Fibroblast of skin of abdomen (primary cell): Measurements from ENCODE around the gene DDX10.

ENCODE experiments used
- DNase-seq: peaks from one replicate; pipeline ENCODE4 v3.0.0-alpha.2; 2013

DDX10 gene

DNA sequence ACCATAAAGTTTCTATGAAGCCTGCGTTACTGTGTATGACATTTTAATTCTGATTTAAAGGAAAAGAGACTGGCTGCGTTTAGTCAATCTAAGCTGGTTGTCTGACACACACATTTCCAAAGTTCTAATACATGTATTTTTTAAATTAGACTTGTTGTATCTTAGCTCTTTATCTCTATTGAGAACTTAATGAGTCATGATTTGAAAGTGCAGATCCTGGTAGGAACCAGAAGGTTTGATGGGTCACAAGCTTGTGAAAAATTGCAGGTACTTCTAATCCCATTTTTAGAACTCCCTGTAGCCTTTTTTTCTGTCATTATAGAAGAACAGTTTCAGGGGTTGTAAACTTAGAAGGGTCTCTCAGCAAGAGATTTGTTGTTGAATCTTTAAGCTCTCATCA, 210.3 kb downstream of the DDX10 start:
- DNase-seq = no peak

GRCh38 chr11:108877178-108877577, 212.3 kb downstream of the DDX10 start:
- DNase-seq = no peak

DNA sequence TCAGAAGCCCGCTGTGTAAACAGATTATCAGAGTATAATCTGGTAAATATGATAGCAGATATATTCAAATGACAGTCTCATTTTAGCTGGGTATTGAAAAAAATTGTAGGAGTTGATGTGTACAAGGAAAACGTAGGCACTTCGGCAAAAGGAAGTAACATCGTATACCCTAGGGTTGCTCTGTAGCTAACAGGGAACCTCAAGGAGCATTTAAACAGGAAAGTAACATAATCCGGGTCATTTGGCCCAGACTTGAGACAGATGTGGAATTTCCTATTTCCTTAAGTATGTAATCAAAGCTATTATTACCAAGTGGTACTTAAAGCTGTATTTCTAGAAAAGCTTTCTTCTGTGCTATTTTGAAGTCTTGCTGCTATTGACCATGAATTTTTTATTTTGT, 215.6 kb downstream of the DDX10 start:
- DNase-seq = no peak

GRCh38 chr11:108881131-108881530, 216.3 kb downstream of the DDX10 start:
- DNase-seq = peak; percentile 48

DNA sequence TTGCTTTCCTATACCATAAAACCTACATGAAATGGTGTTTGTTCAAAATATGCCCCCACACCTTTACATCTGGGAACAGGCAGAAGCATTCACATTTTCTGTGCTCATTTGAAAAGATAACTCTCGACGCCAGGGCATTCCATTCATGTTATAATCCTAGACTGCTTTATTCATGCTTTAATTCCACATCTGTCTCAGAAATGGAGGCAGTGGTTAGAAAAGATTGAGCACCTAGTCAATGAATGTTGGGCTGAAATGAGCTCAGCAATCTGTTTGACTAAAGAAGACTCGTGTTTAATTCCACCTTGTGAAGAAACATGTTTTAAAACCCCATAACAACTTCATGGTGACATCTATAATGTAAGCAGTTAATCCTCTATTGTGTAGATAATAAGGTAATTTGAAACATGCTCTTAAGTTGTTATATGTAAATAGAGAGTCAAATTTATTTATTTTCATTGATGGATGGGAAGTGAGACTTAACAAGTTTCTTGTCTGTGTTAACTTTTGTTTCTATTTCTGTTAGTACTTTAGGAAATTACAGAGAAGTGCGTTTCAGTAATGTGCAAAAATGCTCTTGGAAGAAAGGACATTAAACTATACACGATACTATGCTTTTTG, 217.5 kb downstream of the DDX10 start:
- DNase-seq = no peak

DNA sequence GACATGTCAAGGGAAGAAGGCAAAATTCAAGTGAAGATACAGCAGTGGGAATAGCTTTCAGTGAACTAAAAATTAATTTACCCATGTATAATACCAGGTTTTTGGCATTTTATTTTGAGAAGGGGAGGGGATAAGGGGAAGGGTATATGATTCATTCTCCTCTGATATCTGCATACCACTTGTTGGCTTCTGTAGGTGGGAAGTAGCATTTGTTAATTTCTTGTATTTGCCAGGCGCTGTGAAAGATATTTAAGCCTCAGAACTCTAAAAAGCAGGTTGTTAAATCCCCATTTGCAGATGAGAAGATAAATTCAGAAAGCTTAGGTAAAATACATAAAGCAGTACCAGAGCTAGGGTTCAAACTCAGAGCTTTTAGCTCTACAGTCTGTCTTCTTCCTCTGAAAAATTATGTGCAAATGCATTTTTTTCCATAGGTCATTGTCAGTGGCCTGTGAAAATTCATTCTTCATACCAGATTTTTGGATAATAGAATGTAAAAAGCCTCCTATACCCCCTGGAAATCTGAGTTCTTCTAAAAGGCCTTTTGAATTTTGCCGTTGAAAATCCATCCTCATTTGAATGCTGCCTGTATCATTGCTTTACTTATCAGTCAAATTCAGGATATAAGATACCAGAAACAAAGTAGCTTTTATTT, 221.3 kb downstream of the DDX10 start:
- DNase-seq = no peak

- DNase-seq = peak; percentile 61
Observed at GRCh38 chr11:108886660-108887009, 221.8 kb downstream of the DDX10 start.

- DNase-seq = peak; percentile 96
Observed at GRCh38 chr11:108887436-108888238, 222.8 kb downstream of the DDX10 start.

- no peak for DNase-seq
Observed at GRCh38 chr11:108890482-108891105, 225.7 kb downstream of the DDX10 start.

GRCh38 chr11:108891143-108891542, 226.3 kb downstream of the DDX10 start:
- no peak for DNase-seq

- DNase-seq = no peak
Observed at GRCh38 chr11:108891909-108892511, 227.1 kb downstream of the DDX10 start.

DNA sequence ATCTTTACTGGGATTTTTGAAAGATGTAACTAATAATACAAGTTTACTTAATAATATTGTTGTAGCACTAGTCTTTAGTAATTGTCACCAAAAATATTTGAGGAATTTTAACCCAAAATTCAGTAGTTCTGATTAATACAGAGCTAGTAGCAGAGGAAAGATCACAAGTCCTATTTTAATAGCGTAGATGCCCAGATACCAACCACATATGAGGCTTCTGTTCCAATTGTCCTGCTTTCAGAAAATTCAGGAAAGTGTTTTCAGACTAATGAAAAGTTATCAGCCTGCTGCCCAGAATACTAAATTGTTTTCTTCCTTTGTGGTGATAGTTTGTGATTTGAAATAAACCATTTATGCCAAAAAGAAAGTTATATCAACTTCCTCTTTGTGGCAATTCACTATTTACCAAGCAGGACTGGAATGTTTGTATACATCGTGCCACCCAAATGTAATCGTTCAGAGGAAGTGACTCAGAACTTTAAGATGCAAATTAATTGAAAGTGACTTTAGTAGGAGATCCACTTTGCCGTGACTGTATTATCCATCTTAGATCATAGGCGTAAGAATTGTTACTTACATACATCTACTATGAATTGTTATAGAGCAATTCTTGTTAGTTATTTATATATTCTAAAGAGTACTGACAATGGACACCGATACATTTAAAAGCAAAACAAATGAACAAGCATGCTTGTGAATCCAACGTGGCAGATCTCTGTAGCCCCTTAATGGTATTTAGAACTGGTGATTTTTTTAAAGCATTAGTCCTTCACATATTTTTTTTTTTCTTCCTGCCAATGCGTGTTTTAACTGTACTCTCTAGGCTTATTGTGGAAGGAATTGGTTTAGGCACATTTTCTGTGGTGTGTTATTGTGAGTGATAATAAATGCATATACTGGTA, 231.0 kb downstream of the DDX10 start:
- peak; percentile 54 for DNase-seq

DNA sequence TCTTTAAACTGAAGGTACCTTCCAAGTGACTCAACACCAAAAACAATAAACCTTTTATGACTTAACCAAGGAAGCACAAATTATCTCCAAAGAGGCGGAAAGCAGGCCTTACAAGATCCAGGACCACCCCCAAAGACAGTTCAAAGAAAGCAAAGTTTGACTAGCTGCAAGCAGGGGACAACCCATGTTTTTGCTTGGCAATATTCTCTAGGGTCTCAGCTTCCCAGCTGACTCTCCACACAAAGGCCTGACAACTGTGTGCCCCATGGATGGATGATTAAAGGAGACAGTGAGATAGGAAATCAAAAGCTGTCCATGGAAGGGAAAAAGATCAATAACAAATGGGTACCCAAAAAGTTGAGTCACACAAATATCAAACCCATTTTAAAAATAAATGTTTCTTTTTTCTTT, 232.2 kb downstream of the DDX10 start:
- no peak for DNase-seq

DNA sequence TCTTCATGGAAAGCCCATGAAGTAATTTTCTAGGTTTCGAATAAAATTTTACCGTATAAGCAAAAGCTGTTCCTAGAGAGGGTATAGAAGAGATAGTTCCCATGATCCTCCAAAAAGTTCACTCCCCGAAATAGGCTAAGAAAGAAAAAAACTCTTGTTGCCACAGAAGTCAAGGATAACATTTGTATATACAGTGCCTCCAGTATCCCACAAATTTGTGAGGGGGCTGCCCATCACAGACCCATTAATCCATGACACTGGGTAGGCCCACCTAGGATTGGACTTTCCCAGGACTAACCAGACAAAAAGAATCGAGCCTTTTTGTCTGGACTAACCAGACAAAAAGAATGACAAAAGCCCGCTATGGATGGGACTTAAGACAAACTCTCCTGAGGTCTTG, 233.0 kb downstream of the DDX10 start:
- DNase-seq = no peak

GRCh38 chr11:108901359-108901758, 236.5 kb downstream of the DDX10 start:
- no peak for DNase-seq

GRCh38 chr11:108902027-108902469, 237.2 kb downstream of the DDX10 start:
- DNase-seq = no peak

DNA sequence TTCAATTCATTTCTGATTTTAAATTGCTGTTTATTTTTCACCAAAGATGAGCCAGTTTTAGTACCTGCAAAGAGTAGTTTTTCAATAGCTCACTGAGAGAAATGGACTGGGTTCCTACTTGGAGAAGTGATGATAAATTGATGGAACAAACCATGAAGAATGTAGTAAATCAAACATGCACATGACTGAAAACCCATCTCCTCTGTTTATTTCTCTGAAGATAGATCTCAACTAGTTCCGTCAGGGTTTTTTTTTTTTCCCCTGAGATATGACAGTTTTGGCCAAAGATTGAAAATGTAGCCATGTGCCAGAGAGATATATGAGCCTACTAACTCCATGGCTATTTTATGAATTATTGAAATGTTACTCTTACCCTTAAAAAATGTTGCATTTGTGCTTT, 239.6 kb downstream of the DDX10 start:
- peak; percentile 44 for DNase-seq

DNA sequence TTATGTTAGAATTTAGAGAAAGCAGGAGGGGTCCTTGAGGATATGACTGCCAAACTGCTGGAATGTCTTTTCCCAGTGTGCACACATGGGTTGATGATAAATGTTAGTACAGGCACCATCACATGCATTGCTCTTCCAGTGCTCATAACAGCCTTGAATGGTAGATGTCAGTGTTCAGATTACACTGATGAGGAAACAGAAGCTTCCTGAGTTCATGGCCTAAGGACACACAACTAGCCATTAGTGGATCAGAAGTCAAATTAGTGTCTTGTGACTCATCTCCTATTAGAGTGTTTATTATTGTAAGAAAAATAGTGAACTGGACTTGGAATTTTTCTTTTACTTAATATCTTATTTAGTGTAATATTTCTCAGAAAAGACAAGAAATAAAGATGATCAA, 241.5 kb downstream of the DDX10 start:
- peak; percentile 67 for DNase-seq

- DNase-seq = no peak
Observed at GRCh38 chr11:108906826-108907225, 242.0 kb downstream of the DDX10 start.

GRCh38 chr11:108909041-108909440, 244.2 kb downstream of the DDX10 start:
- no peak for DNase-seq

- no peak for DNase-seq
Observed at GRCh38 chr11:108909921-108910320, 245.1 kb downstream of the DDX10 start.

DNA sequence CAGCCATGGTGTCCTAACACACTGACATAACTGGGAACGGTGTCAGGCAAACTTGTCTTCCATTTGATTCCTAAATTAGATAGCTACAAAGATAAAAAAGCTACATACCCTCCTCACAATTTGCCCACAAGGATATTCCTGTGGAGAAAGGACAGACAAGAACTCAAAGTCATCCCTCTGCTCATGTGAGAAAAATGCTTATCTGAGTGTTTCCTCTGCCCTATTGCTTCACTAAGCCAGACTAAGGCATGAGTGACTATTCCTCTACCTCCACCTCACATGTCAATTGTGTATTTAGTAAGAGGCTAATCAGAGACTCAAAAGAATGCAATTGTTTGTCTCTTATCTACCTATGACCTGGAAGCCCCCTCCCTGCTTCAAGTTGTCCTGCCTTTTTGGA, 247.7 kb downstream of the DDX10 start:
- DNase-seq = peak; percentile 65
